K562 (cell line): ENCODE measurements around the gene ELAVL3. TPM values are rescaled to one million over a fixed set of nuclear protein-coding genes. Genes with fewer than 3 reads are reported as not detected.

Source experiments
- ETV5 ChIP-seq: sonication (generic); formaldehyde crosslinking; IDR thresholded peaks from 2 replicates; pipeline ENCODE4 v1.4.0; 2020; ENCODE audit warnings: low read depth, mild to moderate bottlenecking, missing genetic modification reagents
- HDAC2 ChIP-seq: fragments of 450-650 bp; IDR thresholded peaks from 2 replicates; pipeline ENCODE4 v1.6.1; 2016; ENCODE audit warnings: mild to moderate bottlenecking
- JUNB ChIP-seq: fragments of 450-650 bp; formaldehyde crosslinking; conservative IDR thresholded peaks from 2 replicates; pipeline ENCODE4 v1.4.0; 2020; ENCODE audit warnings: mild to moderate bottlenecking
- KAT7 ChIP-seq: sonication (generic); formaldehyde crosslinking; IDR thresholded peaks from 2 replicates; pipeline ENCODE4 v1.8.0; 2022; ENCODE audit warnings: missing genetic modification reagents, mild to moderate bottlenecking, borderline replicate concordance
- SPI1 ChIP-seq: IDR thresholded peaks from 2 replicates; pipeline ENCODE4 v1.6.1; 2011; ENCODE audit warnings: low read depth, low read length, control low read depth, borderline replicate concordance
- polyA plus RNA-seq, 8 experiments: library from polyadenylated mRNA; depleted of rRNA in 4 of 8; stranded (reverse) in 5 of 8; unstranded in 3 of 8; fragments of >200 nt; fragmentation: Nextera tagmentation in 2 of 8; fragmentation: Illumina TruSeq in 1 of 8; extraction: Ambion mirVana in 2 of 8; extraction: Trizol in 1 of 8; gene quantifications; 2 replicates each; pipeline versions ENCODE4 v1.2.1 to v1.2.3, GENCODE V29; 2011 to 2014; ENCODE audit warnings: inconsistent platforms in 1 of 8, missing spikeins in 1 of 8
- total RNA-seq, 7 experiments: library from RNA; depleted of rRNA in 6 of 7; stranded (reverse); fragments of >200 nt in 6 of 7; fragmentation: Illumina TruSeq in 2 of 7; extraction: Trizol in 2 of 7; gene quantifications; 2 replicates each; pipeline versions ENCODE4 v1.2.1 to v1.2.3, GENCODE V29; 2011 to 2021; ENCODE audit warnings: low replicate concordance in 1 of 7
- TF ChIP-seq, protein P1 (sequence below): sonication (generic); formaldehyde crosslinking; IDR thresholded peaks from 2 replicates; pipeline ENCODE4 v1.8.0; 2022; ENCODE audit warnings: mild to moderate bottlenecking, missing genetic modification reagents, borderline replicate concordance
- TF ChIP-seq, protein P2 (sequence below): fragments of 450-650 bp; IDR thresholded peaks from 2 replicates; pipeline ENCODE4 v1.6.1; 2016; ENCODE audit warnings: mild to moderate bottlenecking, moderate library complexity
- TF ChIP-seq, protein P3 (sequence below): fragments of 450-650 bp; IDR thresholded peaks from 2 replicates; pipeline ENCODE4 v1.6.1; 2017; ENCODE audit warnings: antibody characterized with exemption, mild to moderate bottlenecking

The ELAVL3 gene
- total and polyA plus RNA-seq, 9 of the 15 experiments (the other 6 are each of a cell fraction or from before 2014, with no cell fraction given), result not detected

DNA sequence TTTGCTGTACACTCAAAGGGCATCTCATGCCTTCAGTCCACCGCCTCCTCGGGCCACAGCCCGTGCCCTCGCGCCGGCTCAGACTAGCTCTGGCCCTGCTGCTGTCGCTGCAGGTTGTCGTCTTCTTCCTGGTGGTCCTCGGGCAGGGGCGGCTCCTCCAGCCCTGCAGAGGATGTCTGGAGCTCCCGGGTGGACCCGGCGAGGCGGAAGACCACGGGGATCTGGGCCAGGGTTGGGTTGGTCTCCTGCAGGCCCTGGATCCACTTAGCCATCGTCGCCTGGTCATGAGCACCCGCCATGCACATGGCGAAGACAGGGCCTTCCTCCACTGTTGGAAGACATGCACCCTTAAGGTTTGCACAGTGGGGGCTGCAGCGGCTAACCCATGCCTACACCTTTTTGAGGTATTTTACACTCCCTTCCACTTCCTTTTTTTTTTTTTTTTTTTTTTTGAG lies 25.3 kb upstream of the ELAVL3 start (continued):
- TF ChIP-seq ETV5 (CRISPR knock-in tag), result no peak
- TF ChIP-seq, protein P1, sequence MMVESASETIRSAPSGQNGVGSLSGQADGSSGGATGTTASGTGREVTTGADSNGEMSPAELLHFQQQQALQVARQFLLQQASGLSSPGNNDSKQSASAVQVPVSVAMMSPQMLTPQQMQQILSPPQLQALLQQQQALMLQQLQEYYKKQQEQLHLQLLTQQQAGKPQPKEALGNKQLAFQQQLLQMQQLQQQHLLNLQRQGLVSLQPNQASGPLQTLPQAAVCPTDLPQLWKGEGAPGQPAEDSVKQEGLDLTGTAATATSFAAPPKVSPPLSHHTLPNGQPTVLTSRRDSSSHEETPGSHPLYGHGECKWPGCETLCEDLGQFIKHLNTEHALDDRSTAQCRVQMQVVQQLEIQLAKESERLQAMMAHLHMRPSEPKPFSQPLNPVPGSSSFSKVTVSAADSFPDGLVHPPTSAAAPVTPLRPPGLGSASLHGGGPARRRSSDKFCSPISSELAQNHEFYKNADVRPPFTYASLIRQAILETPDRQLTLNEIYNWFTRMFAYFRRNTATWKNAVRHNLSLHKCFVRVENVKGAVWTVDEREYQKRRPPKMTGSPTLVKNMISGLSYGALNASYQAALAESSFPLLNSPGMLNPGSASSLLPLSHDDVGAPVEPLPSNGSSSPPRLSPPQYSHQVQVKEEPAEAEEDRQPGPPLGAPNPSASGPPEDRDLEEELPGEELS (CRISPR knock-in tag), result 0 out of 2 replicates have a peak, but pooled peaks have one; percentile 24
- TF ChIP-seq JUNB (CRISPR knock-in tag), result no peak
- TF ChIP-seq, protein P2, sequence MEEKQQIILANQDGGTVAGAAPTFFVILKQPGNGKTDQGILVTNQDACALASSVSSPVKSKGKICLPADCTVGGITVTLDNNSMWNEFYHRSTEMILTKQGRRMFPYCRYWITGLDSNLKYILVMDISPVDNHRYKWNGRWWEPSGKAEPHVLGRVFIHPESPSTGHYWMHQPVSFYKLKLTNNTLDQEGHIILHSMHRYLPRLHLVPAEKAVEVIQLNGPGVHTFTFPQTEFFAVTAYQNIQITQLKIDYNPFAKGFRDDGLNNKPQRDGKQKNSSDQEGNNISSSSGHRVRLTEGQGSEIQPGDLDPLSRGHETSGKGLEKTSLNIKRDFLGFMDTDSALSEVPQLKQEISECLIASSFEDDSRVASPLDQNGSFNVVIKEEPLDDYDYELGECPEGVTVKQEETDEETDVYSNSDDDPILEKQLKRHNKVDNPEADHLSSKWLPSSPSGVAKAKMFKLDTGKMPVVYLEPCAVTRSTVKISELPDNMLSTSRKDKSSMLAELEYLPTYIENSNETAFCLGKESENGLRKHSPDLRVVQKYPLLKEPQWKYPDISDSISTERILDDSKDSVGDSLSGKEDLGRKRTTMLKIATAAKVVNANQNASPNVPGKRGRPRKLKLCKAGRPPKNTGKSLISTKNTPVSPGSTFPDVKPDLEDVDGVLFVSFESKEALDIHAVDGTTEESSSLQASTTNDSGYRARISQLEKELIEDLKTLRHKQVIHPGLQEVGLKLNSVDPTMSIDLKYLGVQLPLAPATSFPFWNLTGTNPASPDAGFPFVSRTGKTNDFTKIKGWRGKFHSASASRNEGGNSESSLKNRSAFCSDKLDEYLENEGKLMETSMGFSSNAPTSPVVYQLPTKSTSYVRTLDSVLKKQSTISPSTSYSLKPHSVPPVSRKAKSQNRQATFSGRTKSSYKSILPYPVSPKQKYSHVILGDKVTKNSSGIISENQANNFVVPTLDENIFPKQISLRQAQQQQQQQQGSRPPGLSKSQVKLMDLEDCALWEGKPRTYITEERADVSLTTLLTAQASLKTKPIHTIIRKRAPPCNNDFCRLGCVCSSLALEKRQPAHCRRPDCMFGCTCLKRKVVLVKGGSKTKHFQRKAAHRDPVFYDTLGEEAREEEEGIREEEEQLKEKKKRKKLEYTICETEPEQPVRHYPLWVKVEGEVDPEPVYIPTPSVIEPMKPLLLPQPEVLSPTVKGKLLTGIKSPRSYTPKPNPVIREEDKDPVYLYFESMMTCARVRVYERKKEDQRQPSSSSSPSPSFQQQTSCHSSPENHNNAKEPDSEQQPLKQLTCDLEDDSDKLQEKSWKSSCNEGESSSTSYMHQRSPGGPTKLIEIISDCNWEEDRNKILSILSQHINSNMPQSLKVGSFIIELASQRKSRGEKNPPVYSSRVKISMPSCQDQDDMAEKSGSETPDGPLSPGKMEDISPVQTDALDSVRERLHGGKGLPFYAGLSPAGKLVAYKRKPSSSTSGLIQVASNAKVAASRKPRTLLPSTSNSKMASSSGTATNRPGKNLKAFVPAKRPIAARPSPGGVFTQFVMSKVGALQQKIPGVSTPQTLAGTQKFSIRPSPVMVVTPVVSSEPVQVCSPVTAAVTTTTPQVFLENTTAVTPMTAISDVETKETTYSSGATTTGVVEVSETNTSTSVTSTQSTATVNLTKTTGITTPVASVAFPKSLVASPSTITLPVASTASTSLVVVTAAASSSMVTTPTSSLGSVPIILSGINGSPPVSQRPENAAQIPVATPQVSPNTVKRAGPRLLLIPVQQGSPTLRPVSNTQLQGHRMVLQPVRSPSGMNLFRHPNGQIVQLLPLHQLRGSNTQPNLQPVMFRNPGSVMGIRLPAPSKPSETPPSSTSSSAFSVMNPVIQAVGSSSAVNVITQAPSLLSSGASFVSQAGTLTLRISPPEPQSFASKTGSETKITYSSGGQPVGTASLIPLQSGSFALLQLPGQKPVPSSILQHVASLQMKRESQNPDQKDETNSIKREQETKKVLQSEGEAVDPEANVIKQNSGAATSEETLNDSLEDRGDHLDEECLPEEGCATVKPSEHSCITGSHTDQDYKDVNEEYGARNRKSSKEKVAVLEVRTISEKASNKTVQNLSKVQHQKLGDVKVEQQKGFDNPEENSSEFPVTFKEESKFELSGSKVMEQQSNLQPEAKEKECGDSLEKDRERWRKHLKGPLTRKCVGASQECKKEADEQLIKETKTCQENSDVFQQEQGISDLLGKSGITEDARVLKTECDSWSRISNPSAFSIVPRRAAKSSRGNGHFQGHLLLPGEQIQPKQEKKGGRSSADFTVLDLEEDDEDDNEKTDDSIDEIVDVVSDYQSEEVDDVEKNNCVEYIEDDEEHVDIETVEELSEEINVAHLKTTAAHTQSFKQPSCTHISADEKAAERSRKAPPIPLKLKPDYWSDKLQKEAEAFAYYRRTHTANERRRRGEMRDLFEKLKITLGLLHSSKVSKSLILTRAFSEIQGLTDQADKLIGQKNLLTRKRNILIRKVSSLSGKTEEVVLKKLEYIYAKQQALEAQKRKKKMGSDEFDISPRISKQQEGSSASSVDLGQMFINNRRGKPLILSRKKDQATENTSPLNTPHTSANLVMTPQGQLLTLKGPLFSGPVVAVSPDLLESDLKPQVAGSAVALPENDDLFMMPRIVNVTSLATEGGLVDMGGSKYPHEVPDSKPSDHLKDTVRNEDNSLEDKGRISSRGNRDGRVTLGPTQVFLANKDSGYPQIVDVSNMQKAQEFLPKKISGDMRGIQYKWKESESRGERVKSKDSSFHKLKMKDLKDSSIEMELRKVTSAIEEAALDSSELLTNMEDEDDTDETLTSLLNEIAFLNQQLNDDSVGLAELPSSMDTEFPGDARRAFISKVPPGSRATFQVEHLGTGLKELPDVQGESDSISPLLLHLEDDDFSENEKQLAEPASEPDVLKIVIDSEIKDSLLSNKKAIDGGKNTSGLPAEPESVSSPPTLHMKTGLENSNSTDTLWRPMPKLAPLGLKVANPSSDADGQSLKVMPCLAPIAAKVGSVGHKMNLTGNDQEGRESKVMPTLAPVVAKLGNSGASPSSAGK, result peak; percentile 92
- peak; percentile 76; the same call in 1 of the 2 replicates for TF ChIP-seq KAT7 (CRISPR knock-in tag)
- TF ChIP-seq SPI1, result peak; percentile 81; the same call in 1 of the 2 replicates
- TF ChIP-seq HDAC2, result 0 out of 2 replicates have a peak, but pooled peaks have one; percentile 53
- TF ChIP-seq, protein P3, sequence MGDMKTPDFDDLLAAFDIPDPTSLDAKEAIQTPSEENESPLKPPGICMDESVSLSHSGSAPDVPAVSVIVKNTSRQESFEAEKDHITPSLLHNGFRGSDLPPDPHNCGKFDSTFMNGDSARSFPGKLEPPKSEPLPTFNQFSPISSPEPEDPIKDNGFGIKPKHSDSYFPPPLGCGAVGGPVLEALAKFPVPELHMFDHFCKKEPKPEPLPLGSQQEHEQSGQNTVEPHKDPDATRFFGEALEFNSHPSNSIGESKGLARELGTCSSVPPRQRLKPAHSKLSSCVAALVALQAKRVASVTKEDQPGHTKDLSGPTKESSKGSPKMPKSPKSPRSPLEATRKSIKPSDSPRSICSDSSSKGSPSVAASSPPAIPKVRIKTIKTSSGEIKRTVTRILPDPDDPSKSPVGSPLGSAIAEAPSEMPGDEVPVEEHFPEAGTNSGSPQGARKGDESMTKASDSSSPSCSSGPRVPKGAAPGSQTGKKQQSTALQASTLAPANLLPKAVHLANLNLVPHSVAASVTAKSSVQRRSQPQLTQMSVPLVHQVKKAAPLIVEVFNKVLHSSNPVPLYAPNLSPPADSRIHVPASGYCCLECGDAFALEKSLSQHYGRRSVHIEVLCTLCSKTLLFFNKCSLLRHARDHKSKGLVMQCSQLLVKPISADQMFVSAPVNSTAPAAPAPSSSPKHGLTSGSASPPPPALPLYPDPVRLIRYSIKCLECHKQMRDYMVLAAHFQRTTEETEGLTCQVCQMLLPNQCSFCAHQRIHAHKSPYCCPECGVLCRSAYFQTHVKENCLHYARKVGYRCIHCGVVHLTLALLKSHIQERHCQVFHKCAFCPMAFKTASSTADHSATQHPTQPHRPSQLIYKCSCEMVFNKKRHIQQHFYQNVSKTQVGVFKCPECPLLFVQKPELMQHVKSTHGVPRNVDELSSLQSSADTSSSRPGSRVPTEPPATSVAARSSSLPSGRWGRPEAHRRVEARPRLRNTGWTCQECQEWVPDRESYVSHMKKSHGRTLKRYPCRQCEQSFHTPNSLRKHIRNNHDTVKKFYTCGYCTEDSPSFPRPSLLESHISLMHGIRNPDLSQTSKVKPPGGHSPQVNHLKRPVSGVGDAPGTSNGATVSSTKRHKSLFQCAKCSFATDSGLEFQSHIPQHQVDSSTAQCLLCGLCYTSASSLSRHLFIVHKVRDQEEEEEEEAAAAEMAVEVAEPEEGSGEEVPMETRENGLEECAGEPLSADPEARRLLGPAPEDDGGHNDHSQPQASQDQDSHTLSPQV, result peak; percentile 63; the same call in 1 of the 2 replicates
